Glomerular visceral epithelial cell (primary cell): ENCODE results near the gene NSD1.

ENCODE experiments used
- DNase-seq: peaks from one replicate; pipeline ENCODE4 v3.0.0-alpha.2; 2016; ENCODE audit errors: extremely low spot score

The NSD1 gene

GRCh38 chr5:177349762-177350161 is 216.2 kb downstream of the NSD1 start:
- DNase-seq = no peak
